Psoas muscle (tissue), 8 donors: Measurements from ENCODE around the gene SPAG8. TPM values are rescaled to one million over a fixed set of nuclear protein-coding genes. Genes with fewer than 3 reads are reported as not detected.

Experiments
- ATAC-seq, 4 donors: fragments of 200-7000 bp; cut with Tn5 transposase; one replicate each; pipeline ENCODE4 v1.9.1; 2020; ENCODE audit warnings: moderate library complexity in 3 of 4, mild to moderate bottlenecking in 2 of 4
- DNase-seq, 2 donors: peaks; one replicate each; pipeline ENCODE4 v3.0.0-alpha.2; 2020
- H3K27ac ChIP-seq: fragments of 200-600 bp; one replicate; pipeline ENCODE4 v1.8.0; 2022
- H3K27me3 ChIP-seq, 3 donors: fragments of 200-600 bp in 1 of 3; one replicate each; pipeline versions ENCODE4 v1.6.1 to v1.8.0; 2013 to 2022; ENCODE audit warnings: low read length in 2 of 3, mild to moderate bottlenecking in 2 of 3, moderate library complexity in 1 of 3; ENCODE audit not compliant: insufficient read depth in 3 of 3
- H3K36me3 ChIP-seq, 2 donors: fragments of 200-600 bp in 1 of 2; one replicate each; pipeline versions ENCODE4 v1.6.1 to v1.8.0; 2013 to 2022; ENCODE audit warnings: low read depth in 1 of 2, mild to moderate bottlenecking in 1 of 2, moderate library complexity in 1 of 2; ENCODE audit not compliant: insufficient read depth in 1 of 2
- H3K4me1 ChIP-seq: fragments of 200-600 bp; one replicate; pipeline ENCODE4 v1.8.0; 2022
- H3K4me3 ChIP-seq: fragments of 200-600 bp; one replicate; pipeline ENCODE4 v1.8.0; 2022; ENCODE audit warnings: mild to moderate bottlenecking
- H3K9me3 ChIP-seq: fragments of 200-600 bp; one replicate; pipeline ENCODE4 v1.8.0; 2022
- WGBS, 3 donors: extraction: QIAGEN DNeasy Blood & Tissue Kit; methylation state at CpG; one replicate each; pipeline versions ENCODE4 v1.1.6 to v1.1.7; 2013; 5-methylcytosine and 5-hydroxymethylcytosine counted together
- intact Hi-C, 2 donors: fragments of 100-400 bp; cut with DNase I; formaldehyde crosslinking; loops; one replicate each; pipeline versions ENCODE4 v1.11.0 to v1.14.2; 2022
- polyA plus RNA-seq, 3 donors: library from polyadenylated mRNA; stranded (reverse); fragments of 200-250 nt; gene quantifications; one replicate each; pipeline ENCODE4 v1.2.3, GENCODE V29; 2013
- total RNA-seq, 4 donors: library from RNA; stranded (reverse); fragmentation: NEBNext Ultra II Directional in 2 of 4; extraction: Animal tissue kit (Norgen Biotek cat#: 25700) in 2 of 4; gene quantifications; one replicate each; pipeline versions ENCODE4 v1.2.1 to v1.2.4, GENCODE V29; 2021 to 2023
- TF ChIP-seq, protein P1 (sequence below): fragments of 200-600 bp; IDR thresholded peaks from one replicate; pipeline ENCODE4 v1.8.0; 2022; ENCODE audit warnings: antibody characterized with exemption
- donor health status: healthy with polysubstance abuse.
- donor health status: DM: no; HTN: no; CAD: no; lungs with moderate emphysema.
- donor health status: Bipolar disorder and iron deficiency.
- donor health status: healthy.
- donor health status: DM: yes; HTN: yes; CAD: no.
- donor health status: DM: no; HTN: no; CAD: no.
- donor health status: DM: no; HTN: no; CAD: no.
- donor health status: DM: yes; HTN: yes; CAD: no.

Gene SPAG8
- total and polyA plus RNA-seq, 7 donors: 0.25 to 1.3 (median 0.93) TPM

DNA sequence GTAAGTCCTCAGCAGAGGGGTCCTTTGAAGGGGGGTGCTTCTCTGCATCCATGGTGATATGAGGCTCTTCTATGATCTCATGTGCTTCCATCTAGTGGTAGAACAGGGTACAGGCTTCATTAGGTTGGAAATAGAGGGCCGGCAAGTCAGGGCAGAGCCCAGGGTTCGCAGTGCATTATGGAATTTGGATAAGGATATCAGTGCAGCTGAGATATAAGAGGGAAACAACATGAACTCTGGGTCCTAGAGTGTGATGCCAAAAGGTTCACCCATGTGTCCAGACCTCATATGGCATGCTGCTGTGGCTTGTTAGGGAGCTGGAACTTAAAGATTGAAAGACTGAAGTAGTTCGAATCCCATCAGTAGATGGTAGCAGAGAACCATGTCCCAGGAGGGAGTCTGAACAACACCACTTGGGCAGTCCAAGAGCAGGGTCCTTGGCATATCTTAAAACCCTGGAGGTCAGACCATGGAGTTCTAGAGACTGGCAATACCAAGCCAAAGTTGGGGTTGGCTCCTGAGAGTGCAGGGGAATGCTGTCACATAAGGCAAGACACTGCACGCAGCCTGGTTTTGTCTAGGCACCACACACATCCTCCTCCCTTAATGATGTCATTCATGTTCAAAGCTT, 14.1 kb upstream of the SPAG8 start:
- Histone ChIP-seq H3K27me3 (no peaks in the 10 kb centered on the region), H3K4me3 (no peak overlapping the region), H3K27ac (no peak overlapping the region), H3K36me3 (no peaks in the 10 kb centered on the region), H3K9me3 (no peaks in the 10 kb centered on the region), H3K4me1 (peaks cover 19% of the 10 kb centered on the region)
- peak; percentile 43 to 69 (median 56) for ATAC-seq
- WGBS, 3 donors: 36 to 44% (median 39%) methylated on average over 4 of the region's 4 CpGs
- TF ChIP-seq, protein P1, sequence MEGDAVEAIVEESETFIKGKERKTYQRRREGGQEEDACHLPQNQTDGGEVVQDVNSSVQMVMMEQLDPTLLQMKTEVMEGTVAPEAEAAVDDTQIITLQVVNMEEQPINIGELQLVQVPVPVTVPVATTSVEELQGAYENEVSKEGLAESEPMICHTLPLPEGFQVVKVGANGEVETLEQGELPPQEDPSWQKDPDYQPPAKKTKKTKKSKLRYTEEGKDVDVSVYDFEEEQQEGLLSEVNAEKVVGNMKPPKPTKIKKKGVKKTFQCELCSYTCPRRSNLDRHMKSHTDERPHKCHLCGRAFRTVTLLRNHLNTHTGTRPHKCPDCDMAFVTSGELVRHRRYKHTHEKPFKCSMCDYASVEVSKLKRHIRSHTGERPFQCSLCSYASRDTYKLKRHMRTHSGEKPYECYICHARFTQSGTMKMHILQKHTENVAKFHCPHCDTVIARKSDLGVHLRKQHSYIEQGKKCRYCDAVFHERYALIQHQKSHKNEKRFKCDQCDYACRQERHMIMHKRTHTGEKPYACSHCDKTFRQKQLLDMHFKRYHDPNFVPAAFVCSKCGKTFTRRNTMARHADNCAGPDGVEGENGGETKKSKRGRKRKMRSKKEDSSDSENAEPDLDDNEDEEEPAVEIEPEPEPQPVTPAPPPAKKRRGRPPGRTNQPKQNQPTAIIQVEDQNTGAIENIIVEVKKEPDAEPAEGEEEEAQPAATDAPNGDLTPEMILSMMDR: peak; percentile 76
- DNase-seq: no peak
- intact Hi-C loops: loop anchor here (1.0 to 2.0 kb wide), 3 partner anchors 35 to 57 kb away; partner anchors contain the start of gene NPR2 (in 1 of the 2)

DNA sequence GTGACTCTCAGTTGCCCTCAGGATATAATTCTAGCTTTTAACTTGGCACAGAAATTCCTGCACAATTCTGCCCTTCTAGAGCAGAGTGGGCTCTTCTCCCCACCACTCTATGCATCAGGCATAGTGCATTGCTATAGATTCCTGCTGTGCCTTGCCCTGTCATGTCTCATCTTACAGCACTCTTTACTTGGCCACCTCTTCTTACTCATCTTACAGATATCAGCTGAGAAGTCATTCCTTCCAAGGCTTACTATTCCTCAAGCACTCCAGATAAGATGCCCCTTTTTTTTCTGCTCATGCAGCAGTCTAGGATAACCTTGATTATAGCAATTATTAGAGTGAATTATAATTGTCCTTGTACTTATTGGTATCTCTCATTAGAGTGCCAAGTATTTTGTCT, 10.9 kb upstream of the SPAG8 start:
- no peak for DNase-seq
- intact Hi-C loops: no loop called here
- H3K27ac ChIP-seq: no peak overlapping the region
- no peaks in the 10 kb centered on the region for H3K36me3 ChIP-seq
- no peaks in the 10 kb centered on the region for H3K27me3 ChIP-seq
- TF ChIP-seq, protein P1: no peak
- H3K9me3 ChIP-seq: no peaks in the 10 kb centered on the region
- no peak for ATAC-seq
- H3K4me3 ChIP-seq: no peak overlapping the region
- peaks cover 3% of the 10 kb centered on the region for H3K4me1 ChIP-seq

DNA sequence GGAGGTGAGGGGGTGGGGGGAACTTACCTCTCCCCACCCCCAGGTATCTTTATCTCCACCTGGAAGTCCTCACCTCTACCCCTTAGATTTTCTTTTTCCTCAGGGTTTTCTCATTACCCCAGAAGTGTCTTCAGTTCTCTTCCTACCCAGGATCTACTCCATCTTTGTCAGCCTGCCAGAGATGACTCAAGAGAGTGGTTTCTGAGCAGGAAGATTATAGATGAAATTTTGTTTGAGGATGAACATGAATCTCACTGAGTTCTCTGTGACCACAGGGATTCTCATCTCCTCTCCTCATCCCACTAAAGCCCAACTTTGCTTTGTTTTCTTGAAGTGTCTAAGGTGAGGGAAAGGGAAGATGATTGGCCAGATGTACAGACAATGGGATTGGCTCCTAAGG, 8.0 kb upstream of the SPAG8 start:
- ATAC-seq (no peak), DNase-seq (no peak)
- intact Hi-C loops: no loop called here
- no peaks in the 10 kb centered on the region for H3K36me3 ChIP-seq
- no peaks in the 10 kb centered on the region for H3K9me3 ChIP-seq
- TF ChIP-seq, protein P1: no peak
- H3K27ac ChIP-seq: no peak overlapping the region
- no peak overlapping the region for H3K4me3 ChIP-seq
- peaks cover 7% of the 10 kb centered on the region for H3K4me1 ChIP-seq
- no peaks in the 10 kb centered on the region for H3K27me3 ChIP-seq

DNA sequence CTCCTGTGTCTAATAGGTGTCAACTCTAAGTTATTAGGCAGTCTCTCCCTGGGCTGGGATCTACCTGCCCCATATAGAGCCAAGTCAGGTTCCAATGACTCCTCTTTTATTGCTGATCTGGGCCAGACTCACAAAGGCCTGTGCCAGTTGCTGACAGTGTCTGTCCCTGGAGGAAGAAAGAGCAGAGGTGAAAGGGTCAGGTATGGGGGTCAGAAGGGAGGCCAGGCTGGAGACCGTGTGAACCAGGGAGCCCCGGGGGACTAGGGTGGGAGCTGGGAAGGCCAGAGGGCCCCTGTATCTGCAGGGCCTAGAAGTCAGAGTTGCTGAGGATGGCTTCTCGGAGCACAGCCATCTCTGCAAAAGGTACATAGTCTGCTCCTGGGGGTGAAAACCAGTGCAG, 6.3 kb upstream of the SPAG8 start:
- Histone ChIP-seq H3K27me3 (no peaks in the 10 kb centered on the region), H3K27ac (no peak overlapping the region), H3K9me3 (no peaks in the 10 kb centered on the region), H3K4me3 (no peak overlapping the region), H3K36me3 (no peaks in the 10 kb centered on the region), H3K4me1 (peaks cover 17% of the 10 kb centered on the region)
- TF ChIP-seq, protein P1: no peak
- 84 to 92% (median 89%) methylated on average over 3 of the region's 3 CpGs for WGBS, 3 donors
- ATAC-seq (no peak), DNase-seq (no peak)
- intact Hi-C loops: no loop called here

DNA sequence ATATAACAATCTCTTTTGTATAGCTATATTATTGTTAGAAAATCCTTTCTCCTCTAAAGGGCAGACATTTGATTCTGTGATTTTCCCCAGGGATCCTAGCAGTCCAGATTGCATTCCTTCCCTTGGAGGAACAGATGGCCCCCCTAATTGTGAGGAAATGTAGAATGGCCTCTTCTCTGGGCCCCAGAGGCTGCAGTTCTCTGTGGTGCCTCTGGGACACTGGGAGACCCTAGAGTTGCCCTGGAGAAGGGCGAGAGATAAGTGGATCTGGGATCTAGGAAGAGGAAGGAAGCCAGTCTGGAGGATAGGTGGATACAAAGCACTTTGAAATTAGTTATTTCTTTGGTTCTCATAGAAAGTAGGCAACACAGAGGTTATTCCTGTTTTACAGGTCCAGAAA, 4.6 kb upstream of the SPAG8 start:
- TF ChIP-seq, protein P1: no peak
- no peak overlapping the region for H3K4me3 ChIP-seq
- no peaks in the 10 kb centered on the region for H3K9me3 ChIP-seq
- DNase-seq (no peak), ATAC-seq (no peak)
- intact Hi-C loops: no loop called here
- H3K27me3 ChIP-seq: no peaks in the 10 kb centered on the region
- H3K4me1 ChIP-seq: peaks cover 30% of the 10 kb centered on the region
- no peaks in the 10 kb centered on the region for H3K36me3 ChIP-seq
- WGBS, 3 donors: 50 to 77% (median 53%) methylated on average over 1 of the region's 1 CpG
- no peak overlapping the region for H3K27ac ChIP-seq
